Kidney tubule cell (primary cell): ENCODE results near the gene OPCML.

ENCODE experiments used
- DNase-seq: peaks from one replicate; pipeline ENCODE4 v3.0.0-alpha.2; 2018; ENCODE audit warnings: low spot score

OPCML gene

DNA sequence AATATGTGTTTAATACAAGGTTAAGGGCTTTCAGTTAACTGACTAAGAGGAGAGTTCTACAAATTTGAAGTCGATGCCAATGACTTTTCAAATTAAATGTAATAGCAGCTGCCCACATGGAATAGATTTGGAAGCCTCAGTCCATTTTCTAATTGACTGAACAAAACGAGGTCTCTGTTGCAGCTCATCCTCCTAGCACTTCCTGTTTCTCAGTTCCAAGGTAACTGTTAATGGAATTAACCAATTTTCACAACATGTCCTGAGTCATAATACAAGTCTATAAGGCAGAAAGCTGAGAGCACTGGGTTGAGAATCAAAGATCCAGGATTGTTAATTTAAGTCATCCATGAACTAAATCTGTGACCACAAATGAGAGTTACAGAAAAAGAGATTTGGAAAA lies 177.2 kb downstream of the OPCML start:
- DNase-seq: no peak

DNA sequence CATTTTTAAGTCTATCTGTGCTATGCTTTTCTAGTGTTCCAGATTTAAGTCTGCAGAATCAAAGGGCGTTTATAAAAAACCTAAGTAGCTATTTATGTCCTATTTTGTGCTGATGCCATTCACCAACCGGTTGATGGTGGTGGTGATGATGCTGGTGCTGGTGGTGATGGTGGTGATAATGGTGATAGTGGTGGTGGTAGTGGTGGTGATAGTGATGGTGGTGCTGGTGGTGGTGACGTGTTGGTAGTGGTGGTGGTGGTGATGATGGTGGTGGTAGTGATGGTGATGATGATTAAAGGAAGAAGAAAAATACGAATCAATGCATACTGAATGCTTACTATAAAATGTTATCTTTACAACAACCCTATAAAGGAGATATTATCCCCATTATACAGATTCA lies 178.2 kb downstream of the OPCML start:
- no peak for DNase-seq

DNA sequence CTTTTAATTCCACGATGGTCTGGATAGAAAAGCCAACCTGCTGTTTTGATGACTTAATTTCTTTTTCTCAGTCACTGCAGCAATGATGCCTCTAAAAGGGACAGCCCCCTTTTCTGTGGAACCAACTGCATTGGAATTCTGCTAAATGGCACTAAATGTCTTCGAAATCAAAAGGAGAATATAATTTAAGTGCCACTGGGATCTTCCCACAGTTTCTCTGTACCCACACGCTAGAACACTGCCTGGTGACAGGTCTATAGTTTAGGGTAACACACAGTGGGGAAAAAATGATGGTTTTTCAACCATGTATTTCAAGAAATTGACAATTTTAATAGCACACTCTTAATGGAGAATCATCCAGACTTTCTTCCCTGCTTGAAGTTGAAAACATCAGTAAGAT lies 182.3 kb downstream of the OPCML start:
- DNase-seq: no peak

DNA sequence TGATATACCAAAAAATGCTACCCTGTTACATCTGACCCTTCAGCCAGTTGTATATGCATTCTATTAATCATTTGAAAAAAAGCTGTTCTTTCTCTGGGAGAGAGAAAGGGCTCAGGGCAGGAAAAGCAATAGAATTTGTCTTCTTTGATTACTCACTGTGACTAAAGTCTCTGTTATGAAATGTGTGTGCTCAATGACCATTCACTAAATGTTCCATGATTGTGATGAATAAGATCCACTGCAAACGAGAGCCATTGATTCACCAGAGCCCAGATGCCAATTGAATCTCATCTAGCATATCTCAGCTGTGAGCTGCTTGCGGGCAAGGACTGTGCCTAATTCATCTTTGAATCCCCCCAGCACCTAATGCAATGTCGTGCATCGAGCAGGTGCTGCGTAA lies 184.3 kb downstream of the OPCML start:
- DNase-seq: peak; percentile 58

DNA sequence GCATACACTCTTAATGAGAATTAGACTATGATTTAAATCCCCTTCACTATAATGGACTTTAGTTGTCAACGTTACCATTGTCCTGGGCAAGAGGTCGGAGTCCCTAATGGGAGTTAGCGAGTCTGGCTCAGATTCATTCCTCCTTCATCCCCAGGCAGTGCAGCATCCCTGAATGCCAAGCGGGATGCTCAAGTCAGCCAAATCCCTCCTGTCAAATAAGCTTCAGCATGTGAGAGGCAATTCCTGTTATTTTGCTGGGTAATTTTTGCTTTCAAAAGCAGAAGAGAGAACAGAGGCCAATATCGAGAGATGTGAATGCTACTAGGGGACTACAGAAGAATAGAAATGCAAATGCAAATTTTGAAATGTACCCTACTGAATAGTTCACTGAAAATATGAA lies 186.2 kb downstream of the OPCML start:
- no peak for DNase-seq

DNA sequence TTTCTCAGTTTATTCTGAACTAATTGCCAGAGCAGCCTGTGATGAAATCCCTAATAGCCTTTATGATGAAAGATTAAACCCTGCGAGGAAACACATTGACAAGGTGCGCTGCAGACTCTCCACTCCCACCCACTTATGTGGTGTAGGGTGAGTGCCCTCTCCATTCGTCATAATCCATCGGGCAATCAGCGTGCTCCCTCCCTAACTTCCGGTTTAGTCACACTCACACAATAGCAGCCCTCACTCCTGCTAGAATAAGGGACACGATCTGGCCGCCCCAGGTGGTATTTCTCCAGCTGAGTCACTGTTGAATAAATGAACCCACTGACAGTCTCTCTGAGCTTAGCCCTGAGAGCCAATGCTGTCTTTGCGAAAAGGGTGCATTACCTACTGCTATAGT lies 188.3 kb downstream of the OPCML start:
- peak; percentile 76 for DNase-seq

DNA sequence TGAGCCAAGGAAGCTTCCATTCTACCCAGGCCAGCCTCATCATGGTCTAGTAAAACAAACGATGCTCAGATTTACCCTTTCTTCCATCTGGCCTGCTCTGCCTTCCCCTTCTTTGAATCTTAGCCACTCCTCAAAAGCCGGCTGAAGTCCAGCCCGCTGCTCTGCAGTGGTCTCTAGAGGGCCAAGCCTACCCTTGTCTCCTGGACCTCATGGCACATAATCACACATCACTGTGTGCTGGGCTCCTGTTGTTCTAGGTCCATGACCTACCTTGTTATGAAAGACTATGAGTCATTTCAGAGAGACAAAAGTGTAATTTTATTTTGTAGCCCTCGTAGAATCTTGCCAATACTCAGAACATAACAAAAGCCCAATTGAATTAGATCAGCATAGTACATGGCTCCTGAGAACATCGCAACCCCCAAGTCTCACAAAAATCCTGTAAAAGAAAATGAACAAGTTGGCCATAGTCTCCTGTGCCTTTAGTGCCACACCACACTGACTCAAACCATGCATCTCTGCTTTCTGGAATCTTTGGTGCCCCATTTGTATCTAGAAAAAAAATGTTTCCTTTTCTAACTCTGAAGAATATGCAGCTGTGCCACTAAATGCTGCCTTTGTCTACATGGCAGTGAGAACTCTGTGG lies 192.7 kb downstream of the OPCML start:
- DNase-seq: no peak

DNA sequence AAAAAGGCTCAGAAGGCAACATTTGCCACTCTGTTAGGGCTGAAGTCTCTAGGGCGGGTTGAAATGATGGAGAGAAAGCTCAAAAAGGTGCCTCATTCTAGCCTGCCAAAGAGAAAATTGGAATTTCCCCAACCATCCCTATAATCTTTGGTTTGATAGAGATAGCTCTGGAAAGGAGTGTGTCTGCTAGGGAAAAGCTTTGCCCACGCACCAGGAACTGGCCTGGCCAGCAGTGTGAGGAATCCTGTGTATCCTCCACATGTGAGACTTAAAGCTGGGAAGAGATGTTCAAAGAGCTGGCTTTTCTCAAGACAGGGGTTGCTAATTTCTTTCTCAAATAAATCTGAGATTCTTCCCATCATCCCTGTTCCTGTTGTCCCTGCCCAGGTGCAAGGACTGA lies 193.7 kb downstream of the OPCML start:
- no peak for DNase-seq

DNA sequence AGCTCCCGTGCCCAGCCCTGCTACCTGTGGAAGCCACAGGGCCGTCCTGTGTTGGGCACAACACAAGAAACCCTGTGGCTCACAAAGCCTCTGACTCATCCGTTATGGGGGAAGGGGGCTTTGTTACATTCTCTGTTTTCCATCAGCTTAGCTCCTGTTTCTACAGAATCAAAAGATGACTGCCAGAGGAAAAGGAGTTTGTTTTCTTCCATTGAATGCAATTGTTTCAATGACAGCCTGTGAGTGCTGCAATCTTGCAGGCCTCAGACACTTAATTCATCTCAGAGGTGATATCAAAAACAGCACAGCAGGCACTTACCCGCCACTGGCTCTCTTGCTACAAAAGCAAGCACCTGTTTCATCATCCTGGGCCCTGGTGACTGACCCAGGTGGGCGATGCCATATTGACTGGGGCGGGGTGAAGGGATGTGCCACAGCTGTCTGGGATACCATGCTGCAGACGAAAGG lies 194.3 kb downstream of the OPCML start:
- no peak for DNase-seq

DNA sequence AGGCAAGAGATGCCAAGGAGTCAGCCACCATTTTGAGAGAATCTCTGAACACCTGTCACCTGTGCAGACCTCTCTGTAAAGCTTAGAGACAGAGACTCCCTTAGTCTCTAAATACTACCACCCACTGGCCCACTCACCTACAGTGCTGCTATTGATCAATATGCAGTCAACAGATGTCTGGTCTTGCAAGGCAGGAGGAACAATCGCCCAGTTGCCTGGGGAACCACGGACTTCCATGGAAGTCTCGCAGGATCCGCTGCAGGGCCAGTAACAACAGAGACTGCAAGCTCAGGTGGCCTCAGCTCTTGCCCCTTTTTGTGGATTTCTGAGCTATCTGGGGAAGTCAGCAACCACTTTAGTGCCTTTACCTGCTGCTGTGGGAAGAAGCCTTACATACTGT lies 195.1 kb downstream of the OPCML start:
- DNase-seq: no peak

DNA sequence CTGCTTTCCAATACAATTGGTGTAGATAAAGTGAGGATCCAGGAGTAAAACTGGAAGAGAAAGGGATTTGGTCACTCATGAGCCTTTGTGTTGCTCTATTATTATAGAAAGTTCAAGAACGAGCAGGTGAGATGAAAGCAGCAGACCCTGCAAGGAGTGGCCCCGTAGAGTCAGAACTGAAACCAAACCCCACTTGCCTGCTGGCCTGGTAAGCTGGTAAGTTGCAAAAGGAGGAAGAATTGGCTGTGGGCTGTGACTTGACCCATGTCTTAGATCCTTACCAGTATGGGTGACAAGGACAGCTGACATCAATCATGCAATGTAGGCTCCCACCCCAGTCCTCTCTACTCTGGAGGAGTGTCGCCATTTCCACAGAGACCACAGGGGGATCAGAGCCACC lies 201.3 kb downstream of the OPCML start:
- DNase-seq: no peak

DNA sequence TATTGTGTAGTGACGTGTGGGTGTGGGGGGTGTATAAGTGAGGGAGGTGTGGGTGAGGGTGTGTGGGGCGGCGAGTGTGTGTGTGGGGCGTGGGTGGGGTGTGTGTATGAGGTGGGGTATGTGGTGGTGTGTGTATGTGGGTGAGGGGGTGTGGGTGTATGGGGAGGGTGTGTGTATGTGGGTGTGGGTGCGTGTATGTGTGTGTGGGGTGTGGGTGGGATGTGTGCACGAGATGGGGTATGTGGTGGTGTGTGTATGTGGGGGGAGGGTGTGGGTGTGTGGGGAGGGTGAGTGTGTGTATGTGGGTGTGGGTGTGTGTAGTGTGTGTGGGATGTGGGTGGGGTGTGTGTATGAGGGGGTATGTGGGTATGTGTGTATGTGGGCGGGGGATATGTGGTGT lies 205.5 kb downstream of the OPCML start:
- no peak for DNase-seq

DNA sequence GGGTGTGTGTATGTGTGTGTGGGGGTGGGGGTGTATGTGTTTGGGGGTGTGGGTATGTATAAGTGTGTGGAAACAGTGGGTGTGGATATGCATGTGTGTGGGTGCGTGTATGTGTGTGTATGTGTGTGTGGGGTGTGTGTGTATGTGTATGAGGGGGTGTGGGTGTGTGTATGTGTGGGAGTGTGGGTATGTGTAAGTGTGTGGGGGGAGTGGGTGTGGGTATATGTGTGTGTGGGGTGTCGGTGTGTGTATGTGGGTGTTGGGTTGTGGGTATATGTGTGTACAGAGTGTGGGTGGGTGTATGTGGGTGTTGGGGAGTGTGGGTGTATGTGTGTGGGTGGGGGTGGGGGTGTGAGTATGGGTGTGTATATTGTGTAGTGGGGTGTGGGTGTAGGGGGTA lies 206.0 kb downstream of the OPCML start:
- no peak for DNase-seq

DNA sequence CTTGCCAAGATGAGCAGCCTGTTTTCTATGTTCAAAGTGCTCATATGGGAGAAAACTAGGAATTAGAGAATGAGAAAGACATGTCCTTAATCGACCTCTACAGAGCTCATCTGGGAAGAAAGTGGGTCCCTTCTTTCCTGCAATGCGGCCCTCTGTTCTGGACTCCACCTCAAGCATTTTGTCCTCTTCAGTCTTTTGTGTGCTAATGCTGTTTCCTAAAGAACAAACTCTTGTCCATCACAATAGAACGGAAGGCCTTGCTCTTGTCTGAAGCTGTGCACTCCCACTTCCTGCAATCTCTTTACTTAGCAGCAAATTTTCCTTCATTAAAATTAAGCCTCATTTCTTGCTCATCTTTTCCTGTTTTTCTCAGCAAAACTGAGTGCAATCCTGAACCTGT lies 206.6 kb downstream of the OPCML start:
- DNase-seq: no peak

DNA sequence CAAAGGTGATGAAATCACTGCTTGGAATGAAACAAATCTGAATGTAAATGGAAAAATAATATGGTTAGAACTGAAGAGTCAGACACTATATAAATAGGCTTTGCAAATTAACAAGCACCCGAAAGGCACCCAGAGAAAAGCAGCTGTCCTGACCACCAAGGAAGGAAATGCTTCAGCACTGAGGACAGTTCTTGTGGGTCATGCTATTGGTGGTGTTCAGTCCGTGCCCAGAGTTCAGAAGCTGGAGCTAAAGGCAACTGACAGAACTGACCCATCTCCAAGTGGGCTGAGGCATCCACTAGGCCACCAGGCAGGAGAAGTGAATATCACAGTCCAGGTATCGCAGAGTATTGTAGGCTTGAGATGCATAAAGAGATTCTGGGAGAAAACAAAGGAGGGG lies 208.9 kb downstream of the OPCML start:
- DNase-seq: no peak

DNA sequence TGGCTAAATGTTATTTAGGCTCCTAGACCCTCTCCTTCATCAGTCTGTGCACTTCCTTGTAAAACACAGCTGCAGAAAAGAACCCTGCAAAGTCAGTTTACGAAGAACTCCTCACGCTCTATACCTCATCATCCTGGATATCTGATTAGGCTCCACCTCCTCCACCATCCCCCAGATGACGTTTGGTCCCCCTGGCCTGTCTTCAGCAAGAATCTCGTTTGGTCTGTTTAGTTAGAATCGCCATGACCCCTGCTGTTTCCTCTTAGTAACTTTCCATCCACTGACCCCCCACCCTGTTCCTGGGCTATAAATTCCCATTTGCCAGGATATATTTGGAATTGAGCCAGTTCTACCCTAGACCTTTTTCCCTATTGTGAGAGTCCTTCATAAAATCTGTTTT lies 214.1 kb downstream of the OPCML start:
- DNase-seq: no peak

DNA sequence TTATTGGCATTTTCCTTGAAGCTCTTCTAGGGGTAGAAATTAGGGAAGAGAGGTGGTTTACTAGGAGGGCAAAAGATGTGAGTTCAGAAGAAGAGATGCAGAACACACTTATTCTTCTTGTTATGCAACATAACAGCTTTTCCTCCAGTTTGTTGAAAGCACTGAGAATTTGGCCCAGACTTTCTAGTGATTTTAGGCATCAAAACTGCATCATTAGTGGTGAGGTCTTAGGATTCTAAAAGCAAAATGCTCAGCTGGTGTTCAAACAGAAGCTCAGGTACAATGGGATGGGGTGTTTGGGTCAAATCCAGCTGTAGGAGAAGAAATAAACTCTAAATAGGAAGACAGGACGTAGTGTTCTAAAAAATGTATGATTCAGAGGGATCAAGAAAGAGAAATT lies 221.1 kb downstream of the OPCML start:
- no peak for DNase-seq

DNA sequence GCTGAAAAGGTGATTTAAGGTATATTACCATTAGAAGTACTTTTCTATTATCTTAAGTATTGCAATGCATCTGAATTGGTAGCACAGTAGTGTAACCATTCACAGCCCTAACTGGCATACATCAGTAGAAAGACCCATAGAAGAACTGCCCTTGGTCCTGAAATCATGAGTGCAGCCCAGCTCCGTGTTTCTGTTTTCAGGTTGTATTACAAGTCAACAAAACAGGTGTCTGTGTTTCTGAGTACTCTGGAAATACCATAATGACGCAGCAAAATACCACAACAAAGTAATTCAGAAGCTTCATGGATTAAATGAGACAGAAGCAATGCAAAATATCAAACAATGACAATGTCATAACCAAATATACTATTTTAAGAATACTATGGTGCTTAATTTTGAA lies 226.3 kb downstream of the OPCML start:
- no peak for DNase-seq

DNA sequence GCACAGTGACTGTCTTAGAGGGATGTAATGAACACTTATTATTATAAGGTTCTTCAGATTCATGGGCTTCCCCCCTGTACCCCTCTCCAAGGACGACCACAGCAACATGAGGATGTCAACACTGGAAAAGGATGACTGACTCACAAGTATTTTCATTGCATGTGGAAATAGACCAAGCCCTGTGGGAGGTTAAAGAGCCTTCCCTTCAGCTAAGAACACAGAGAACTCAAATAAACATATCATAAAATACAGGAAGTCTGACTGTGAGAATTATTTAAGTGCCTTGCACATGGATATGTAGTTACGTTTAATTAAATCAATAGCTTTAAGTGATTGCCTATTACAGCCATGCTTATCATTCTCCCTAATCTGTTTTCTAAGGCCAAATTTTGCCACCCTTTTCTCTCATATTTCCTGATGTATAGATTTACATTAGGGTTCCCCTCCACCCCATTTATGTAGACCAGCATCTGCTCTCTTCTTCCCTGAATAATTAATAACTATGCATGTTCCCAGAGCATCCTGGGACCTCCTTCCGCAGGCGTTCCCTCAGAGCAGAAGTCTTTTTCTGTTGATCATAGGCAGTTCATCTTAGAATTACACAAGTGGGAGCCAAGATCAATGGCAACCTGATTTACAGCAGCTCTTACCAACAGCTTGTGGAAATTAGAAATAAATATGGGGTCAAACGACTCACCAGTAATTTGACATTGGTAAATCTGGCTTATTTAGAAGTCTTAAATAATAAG lies 226.9 kb downstream of the OPCML start:
- DNase-seq: no peak

DNA sequence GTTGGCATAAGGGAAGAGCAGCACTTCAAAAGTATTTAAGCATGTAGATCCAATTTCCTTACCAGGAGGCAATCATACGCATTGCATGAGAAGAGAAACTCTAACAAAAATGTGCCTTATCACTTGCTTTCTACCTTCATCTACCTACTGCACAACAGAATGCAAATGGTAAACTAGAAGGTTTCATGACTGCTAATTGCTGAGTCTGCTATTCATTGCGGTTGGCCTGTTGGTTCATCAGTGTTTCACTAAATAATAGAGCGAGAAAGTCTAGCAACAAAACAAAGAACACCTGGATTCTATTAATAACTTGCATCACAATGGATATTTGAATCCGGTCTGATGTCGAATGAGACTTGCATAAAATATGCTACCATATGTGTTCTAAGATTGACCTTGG lies 229.0 kb downstream of the OPCML start:
- DNase-seq: no peak

DNA sequence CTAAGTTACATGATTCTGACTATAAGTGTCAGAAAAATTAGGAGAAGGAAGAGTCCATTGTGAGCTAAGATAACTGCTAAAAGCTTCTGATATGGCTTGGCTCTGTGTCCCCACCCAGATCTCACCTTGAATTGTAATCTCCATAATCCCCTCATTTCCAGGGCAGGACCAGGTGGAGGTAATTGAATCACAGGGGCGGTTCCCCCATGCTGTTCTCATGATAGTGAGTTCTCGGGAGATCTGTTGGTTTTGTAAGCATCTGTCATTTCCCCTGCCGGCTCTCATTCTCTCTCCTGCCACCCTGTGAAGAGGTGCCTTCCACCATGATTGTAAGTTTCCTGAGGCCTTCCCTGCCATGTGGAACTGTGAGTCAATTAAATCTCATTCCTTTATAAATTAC lies 230.2 kb downstream of the OPCML start:
- DNase-seq: no peak

DNA sequence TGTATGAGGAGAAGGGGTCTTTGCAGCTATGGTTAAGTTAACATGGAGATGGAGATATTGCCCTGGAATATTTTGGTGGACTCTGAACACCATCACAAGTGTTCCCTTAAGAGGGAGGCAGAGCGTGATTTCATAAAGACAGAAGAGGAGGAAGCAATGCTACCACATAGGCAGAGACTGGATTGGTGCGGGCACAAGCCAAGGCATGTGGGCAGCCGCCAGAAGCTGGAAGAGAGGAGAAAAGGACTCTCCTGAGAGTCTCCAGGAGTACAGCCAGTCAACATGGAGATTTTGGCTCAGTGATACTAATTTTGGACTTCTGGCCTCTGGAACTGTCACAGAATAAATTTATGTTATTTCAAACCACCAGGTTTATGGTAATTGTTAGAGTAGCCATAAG lies 231.6 kb downstream of the OPCML start:
- no peak for DNase-seq

DNA sequence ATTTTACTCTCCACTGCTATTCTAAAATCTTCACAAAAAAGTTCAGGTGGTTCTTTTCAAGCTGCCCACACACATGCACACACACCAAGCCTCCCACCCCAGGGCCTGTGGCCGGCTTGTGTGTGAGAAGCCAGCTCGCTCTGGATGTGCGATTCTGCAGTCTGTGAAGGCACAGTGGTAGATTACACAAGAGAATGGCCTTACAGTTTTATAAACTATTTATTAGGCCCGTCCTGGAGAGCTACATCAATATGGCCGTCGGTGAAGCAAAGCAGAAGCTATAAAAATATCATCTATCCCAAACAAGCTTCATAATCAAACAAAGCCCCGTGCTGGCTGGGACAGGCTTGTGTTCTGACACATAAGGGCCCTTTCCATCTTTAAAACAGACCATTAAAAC lies 240.5 kb downstream of the OPCML start:
- DNase-seq: no peak

DNA sequence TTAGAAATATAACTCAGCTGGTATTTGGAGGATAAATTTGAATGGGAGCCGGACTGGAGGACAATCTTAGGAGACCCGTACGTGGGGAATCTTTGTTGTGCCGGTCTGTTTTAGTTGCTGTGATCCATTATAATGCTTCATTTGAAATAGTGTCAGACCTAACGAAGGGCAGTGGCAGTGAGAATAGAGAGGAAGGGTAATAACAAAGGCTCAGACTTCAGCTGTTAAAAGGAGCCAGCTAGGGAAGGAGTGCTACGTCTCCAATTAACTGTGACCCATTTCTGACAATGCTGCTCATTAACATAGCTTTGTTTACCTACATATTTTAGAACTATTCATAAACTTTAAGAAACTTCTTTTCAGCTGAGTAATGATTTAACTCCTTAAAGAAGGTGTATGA lies 246.9 kb downstream of the OPCML start:
- no peak for DNase-seq
